K562 (cell line): ENCODE results near the gene RNF113A. TPM values are rescaled to one million over a fixed set of nuclear protein-coding genes. Genes with fewer than 3 reads are reported as not detected.
A peak's percentile ranks its signal among the peaks of the same experiment; 100 is the strongest.

Experiments
- ARID4B ChIP-seq: sonication (generic); formaldehyde crosslinking; IDR thresholded peaks from 2 replicates; pipeline ENCODE4 v1.8.0; 2022; ENCODE audit warnings: mild to moderate bottlenecking, missing genetic modification reagents
- CREBBP ChIP-seq: IDR thresholded peaks from one replicate; pipeline ENCODE4 v1.6.1; 2012; ENCODE audit warnings: low read depth, mild to moderate bottlenecking, control low read depth, inconsistent platforms, low read length
- DNMT1 ChIP-seq: fragments of 450-650 bp; IDR thresholded peaks from 2 replicates; pipeline ENCODE4 v1.6.1; 2016; ENCODE audit warnings: antibody characterized with exemption, mild to moderate bottlenecking
- EP400 ChIP-seq: fragments of 450-650 bp; IDR thresholded peaks from 2 replicates; pipeline ENCODE4 v1.6.1; 2017; ENCODE audit warnings: antibody characterized with exemption, mild to moderate bottlenecking, moderate library complexity
- FOXK2 ChIP-seq, 2 experiments: fragments of 450-650 bp; IDR thresholded peaks in 1 of 2; conservative IDR thresholded peaks in 1 of 2; 2 replicates each; pipeline ENCODE4 v1.6.1; 2016; ENCODE audit warnings: low read depth in 2 of 2, mild to moderate bottlenecking in 1 of 2
- HDAC1 ChIP-seq, 2 experiments: fragments of 450-650 bp; IDR thresholded peaks; 2 replicates each; pipeline ENCODE4 v1.6.1; 2016 to 2017; ENCODE audit warnings: inconsistent platforms in 1 of 2, mild to moderate bottlenecking in 1 of 2, moderate library complexity in 1 of 2
- KAT7 ChIP-seq: sonication (generic); formaldehyde crosslinking; IDR thresholded peaks from 2 replicates; pipeline ENCODE4 v1.8.0; 2022; ENCODE audit warnings: missing genetic modification reagents, mild to moderate bottlenecking, borderline replicate concordance
- KLF16 ChIP-seq: IDR thresholded peaks from 2 replicates; pipeline ENCODE4 v1.6.1; 2016; ENCODE audit warnings: antibody characterized with exemption
- MLLT1 ChIP-seq, 2 experiments: fragments of 450-650 bp; IDR thresholded peaks; 2 replicates each; pipeline ENCODE4 v1.6.1; 2016
- NFE2L1 ChIP-seq: fragments of 450-650 bp; IDR thresholded peaks from 2 replicates; pipeline ENCODE4 v1.6.1; 2016; ENCODE audit warnings: missing genetic modification characterization, low read depth, mild to moderate bottlenecking, missing compliant biosample characterization, moderate library complexity, borderline replicate concordance
- PHF21A ChIP-seq: fragments of 450-650 bp; IDR thresholded peaks from 2 replicates; pipeline ENCODE4 v1.6.1; 2017; ENCODE audit warnings: low read depth, borderline replicate concordance
- PREB ChIP-seq: sonication (generic); formaldehyde crosslinking; IDR thresholded peaks from 2 replicates; pipeline ENCODE4 v1.8.1; 2023; ENCODE audit warnings: mild to moderate bottlenecking, missing genetic modification reagents
- RBM34 ChIP-seq: fragments of 200-400 bp; formaldehyde crosslinking; IDR thresholded peaks from 2 replicates; pipeline ENCODE4 v1.6.1; 2018; ENCODE audit warnings: low read length, borderline replicate concordance; ENCODE audit not compliant: insufficient read depth
- SMARCA4 ChIP-seq: fragments of 450-650 bp; IDR thresholded peaks from 2 replicates; pipeline ENCODE4 v1.6.1; 2016
- SMARCE1 ChIP-seq: fragments of 450-650 bp; IDR thresholded peaks from 2 replicates; pipeline ENCODE4 v1.7.1; 2016; ENCODE audit warnings: mild to moderate bottlenecking
- YBX1 ChIP-seq: fragments of 450-650 bp; IDR thresholded peaks from 2 replicates; pipeline ENCODE4 v1.7.1; 2016; ENCODE audit warnings: mild to moderate bottlenecking
- ZNF239 ChIP-seq: fragments of 250-450 bp; sonication (Bioruptor Pico); IDR thresholded peaks from 2 replicates; pipeline ENCODE4 v1.4.0; 2020; ENCODE audit warnings: mild to moderate bottlenecking
- ZNF263 ChIP-seq: sonication (generic); formaldehyde crosslinking; IDR thresholded peaks from 2 replicates; pipeline ENCODE4 v1.8.0; 2022; ENCODE audit warnings: mild to moderate bottlenecking, missing genetic modification reagents, borderline replicate concordance
- ZNF384 ChIP-seq: IDR thresholded peaks from 2 replicates; pipeline ENCODE4 v1.6.1; 2012; ENCODE audit warnings: low read depth, low read length, improper control_type of control experiment
- polyA plus RNA-seq, 8 experiments: library from polyadenylated mRNA; depleted of rRNA in 4 of 8; stranded (reverse) in 5 of 8; unstranded in 3 of 8; fragments of >200 nt; fragmentation: Nextera tagmentation in 2 of 8; fragmentation: Illumina TruSeq in 1 of 8; extraction: Ambion mirVana in 2 of 8; extraction: Trizol in 1 of 8; gene quantifications; 2 replicates each; pipeline versions ENCODE4 v1.2.1 to v1.2.3, GENCODE V29; 2011 to 2014; ENCODE audit warnings: inconsistent platforms in 1 of 8, missing spikeins in 1 of 8
- total RNA-seq, 7 experiments: library from RNA; depleted of rRNA in 6 of 7; stranded (reverse); fragments of >200 nt in 6 of 7; fragmentation: Illumina TruSeq in 2 of 7; extraction: Trizol in 2 of 7; gene quantifications; 2 replicates each; pipeline versions ENCODE4 v1.2.1 to v1.2.3, GENCODE V29; 2011 to 2021; ENCODE audit warnings: low replicate concordance in 1 of 7

RNF113A gene
- total and polyA plus RNA-seq, 9 of the 15 experiments (the other 6 are each of a cell fraction or from before 2014, with no cell fraction given), result 21.2 to 38.4 (median 28.1) TPM

GRCh38 chrX:119871245-119871598 lies 311 bp downstream of the RNF113A start (continued):
- no peak for TF ChIP-seq NFE2L1 (tag)
- TF ChIP-seq EP400, result no peak
- no peak for TF ChIP-seq KAT7 (CRISPR knock-in tag)
- TF ChIP-seq ZNF263 (CRISPR knock-in tag), result 0 out of 2 replicates have a peak, but pooled peaks have one; percentile 15
- TF ChIP-seq CREBBP, result no peak
- TF ChIP-seq RBM34, result no peak
- peak in 1 of 2 experiments; percentile 61; a peak in 1 of 4 replicates for TF ChIP-seq MLLT1 (IDR thresholded peaks at IDR 0.05)
- peak in 1 of 2 experiments; percentile 8; a peak in 1 of 4 replicates for TF ChIP-seq FOXK2 (conservative IDR thresholded peaks at IDR 0.05 in 1 of 2, IDR thresholded peaks at IDR 0.05 in 1 of 2; ENCODE audit: low read depth in 2 of 2)
- no peak for TF ChIP-seq SMARCE1
- TF ChIP-seq DNMT1, result no peak
- TF ChIP-seq ARID4B (CRISPR knock-in tag), result no peak
- peak in 1 of 2 experiments; percentile 32; a peak in 2 of 4 replicates for TF ChIP-seq HDAC1 (IDR thresholded peaks at IDR 0.05)
- no peak for TF ChIP-seq SMARCA4
- TF ChIP-seq ZNF384, result no peak
- TF ChIP-seq PREB (CRISPR knock-in tag), result 0 out of 2 replicates have a peak, but pooled peaks have one; percentile 25
- TF ChIP-seq KLF16, result no peak
- TF ChIP-seq PHF21A, result 0 out of 2 replicates have a peak, but pooled peaks have one; percentile 31
- TF ChIP-seq ZNF239 (CRISPR knock-in tag), result no peak
- TF ChIP-seq YBX1, result no peak
